Neural progenitor cell (in vitro differentiated cells): ENCODE data around the gene ABHD12.

Source experiments
- EZH2 ChIP-seq: fragments of 200-600 bp; sonication (generic); IDR thresholded peaks from 2 replicates; pipeline ENCODE4 v1.6.1; 2017; ENCODE audit warnings: antibody characterized with exemption, mild to moderate bottlenecking, moderate library complexity
- TF ChIP-seq, protein P1 (sequence below): fragments of 200-600 bp; sonication (generic); IDR thresholded peaks from 2 replicates; pipeline ENCODE4 v1.5.1; 2017; ENCODE audit warnings: antibody characterized with exemption, mild to moderate bottlenecking

- no peak for TF ChIP-seq EZH2
- TF ChIP-seq, protein P1, sequence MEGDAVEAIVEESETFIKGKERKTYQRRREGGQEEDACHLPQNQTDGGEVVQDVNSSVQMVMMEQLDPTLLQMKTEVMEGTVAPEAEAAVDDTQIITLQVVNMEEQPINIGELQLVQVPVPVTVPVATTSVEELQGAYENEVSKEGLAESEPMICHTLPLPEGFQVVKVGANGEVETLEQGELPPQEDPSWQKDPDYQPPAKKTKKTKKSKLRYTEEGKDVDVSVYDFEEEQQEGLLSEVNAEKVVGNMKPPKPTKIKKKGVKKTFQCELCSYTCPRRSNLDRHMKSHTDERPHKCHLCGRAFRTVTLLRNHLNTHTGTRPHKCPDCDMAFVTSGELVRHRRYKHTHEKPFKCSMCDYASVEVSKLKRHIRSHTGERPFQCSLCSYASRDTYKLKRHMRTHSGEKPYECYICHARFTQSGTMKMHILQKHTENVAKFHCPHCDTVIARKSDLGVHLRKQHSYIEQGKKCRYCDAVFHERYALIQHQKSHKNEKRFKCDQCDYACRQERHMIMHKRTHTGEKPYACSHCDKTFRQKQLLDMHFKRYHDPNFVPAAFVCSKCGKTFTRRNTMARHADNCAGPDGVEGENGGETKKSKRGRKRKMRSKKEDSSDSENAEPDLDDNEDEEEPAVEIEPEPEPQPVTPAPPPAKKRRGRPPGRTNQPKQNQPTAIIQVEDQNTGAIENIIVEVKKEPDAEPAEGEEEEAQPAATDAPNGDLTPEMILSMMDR: no peak
Measured at GRCh38 chr20:25293507-25293906, 97.1 kb downstream of the ABHD12 start.
